ENCODE data around the gene ZXDB.
A peak's percentile ranks its signal among the peaks of the same experiment; 100 is the strongest.
"Not testable (repeated sequence)": the region's sequence is repeated elsewhere in the genome, so short reads cannot be mapped to it uniquely, and the experiment has no call there.

ZXDB gene

GRCh38 chrX:57587607-57588006, 4.2 kb upstream of the ZXDB start:
- Histone ChIP-seq H3K9me3 (replicated peaks; ENCODE audit: insufficient read depth, low read length) (no peaks in the 10 kb centered on the region), H3K36me3 (replicated peaks; ENCODE audit: insufficient read depth, low read length) (no peaks in the 10 kb centered on the region), H3K4me1 (ENCODE audit: low read length) (no peaks in the 10 kb centered on the region), H3K27me3 (replicated peaks; ENCODE audit: insufficient read depth, low read length) (no peaks in the 10 kb centered on the region), H4K20me1 (ENCODE audit: insufficient read depth, low read length) (no peaks in the 10 kb centered on the region), H3K79me2 (ENCODE audit: low read length) (no peaks in the 10 kb centered on the region), H3K27ac (ENCODE audit: low read length) (no peak overlapping the region), H3K4me3 (ENCODE audit: low read length) (no peak overlapping the region), H3K9ac (ENCODE audit: low read length) (no peak overlapping the region), H2AFZ (ENCODE audit: low read length) (no peak overlapping the region), H3K4me2 (ENCODE audit: low read depth, low read length) (no peak overlapping the region), H3F3A (ENCODE audit: insufficient read depth, low read length) (no peaks in the 10 kb centered on the region), H3K9me2 (replicated peaks; ENCODE audit: insufficient read depth, low read length) (no peaks in the 10 kb centered on the region)
- TF ChIP-seq EZH2 (optimal IDR thresholded peaks at IDR 0.05; ENCODE audit: low read depth, low read length): no peak
- no peak for TF ChIP-seq EZH2phosphoT487 (IDR thresholded peaks at IDR 0.05; ENCODE audit: low read length)
- DNase-seq: no peak

GRCh38 chrX:57592160-57592893, 516 bp downstream of the ZXDB start:
- not testable (repeated sequence) for H3F3A ChIP-seq (ENCODE audit: insufficient read depth, low read length); H3K4me1 ChIP-seq (ENCODE audit: low read length); H3K36me3 ChIP-seq (replicated peaks; ENCODE audit: insufficient read depth, low read length); H3K9me2 ChIP-seq (replicated peaks; ENCODE audit: insufficient read depth, low read length); H2AFZ ChIP-seq (ENCODE audit: low read length); H3K79me2 ChIP-seq (ENCODE audit: low read length); H3K4me2 ChIP-seq (ENCODE audit: low read depth, low read length); H3K27ac ChIP-seq (ENCODE audit: low read length); H3K9ac ChIP-seq (ENCODE audit: low read length); H4K20me1 ChIP-seq (ENCODE audit: insufficient read depth, low read length); H3K27me3 ChIP-seq (replicated peaks; ENCODE audit: insufficient read depth, low read length); H3K9me3 ChIP-seq (replicated peaks; ENCODE audit: insufficient read depth, low read length)
- peak; percentile 15 for DNase-seq
- H3K4me3 ChIP-seq (ENCODE audit: low read length): peak overlapping the region; percentile 20; the same call in 1 of the 2 replicates

- not testable (repeated sequence) for H3K27ac ChIP-seq (ENCODE audit: low read length); H3K36me3 ChIP-seq (replicated peaks; ENCODE audit: insufficient read depth, low read length); H4K20me1 ChIP-seq (ENCODE audit: insufficient read depth, low read length); DNase-seq; H3K4me2 ChIP-seq (ENCODE audit: low read depth, low read length); H3K4me1 ChIP-seq (ENCODE audit: low read length); H3K27me3 ChIP-seq (replicated peaks; ENCODE audit: insufficient read depth, low read length); H3K9me2 ChIP-seq (replicated peaks; ENCODE audit: insufficient read depth, low read length); H2AFZ ChIP-seq (ENCODE audit: low read length); H3K4me3 ChIP-seq (ENCODE audit: low read length); H3F3A ChIP-seq (ENCODE audit: insufficient read depth, low read length); H3K9ac ChIP-seq (ENCODE audit: low read length); H3K9me3 ChIP-seq (replicated peaks; ENCODE audit: insufficient read depth, low read length); H3K79me2 ChIP-seq (ENCODE audit: low read length)
These were observed 1.0 kb downstream of the ZXDB start for GRCh38 chrX:57592894-57593215.

GRCh38 chrX:57595381-57595811, 3.6 kb downstream of the ZXDB start:
- H3K9ac ChIP-seq (ENCODE audit: low read length): no peak overlapping the region
- no peak overlapping the region for H3K4me3 ChIP-seq (ENCODE audit: low read length)
- H3K9me2 ChIP-seq (replicated peaks; ENCODE audit: insufficient read depth, low read length): no peaks in the 10 kb centered on the region
- H3K4me2 ChIP-seq (ENCODE audit: low read depth, low read length): no peak overlapping the region
- no peaks in the 10 kb centered on the region for H3K79me2 ChIP-seq (ENCODE audit: low read length)
- H3K9me3 ChIP-seq (replicated peaks; ENCODE audit: insufficient read depth, low read length): no peaks in the 10 kb centered on the region
- H3K27me3 ChIP-seq (replicated peaks; ENCODE audit: insufficient read depth, low read length): no peaks in the 10 kb centered on the region
- no peak overlapping the region for H2AFZ ChIP-seq (ENCODE audit: low read length)
- H4K20me1 ChIP-seq (ENCODE audit: insufficient read depth, low read length): no peaks in the 10 kb centered on the region
- no peak overlapping the region for H3K27ac ChIP-seq (ENCODE audit: low read length)
- H3K36me3 ChIP-seq (replicated peaks; ENCODE audit: insufficient read depth, low read length): no peaks in the 10 kb centered on the region
- no peaks in the 10 kb centered on the region for H3K4me1 ChIP-seq (ENCODE audit: low read length)
- no peaks in the 10 kb centered on the region for H3F3A ChIP-seq (ENCODE audit: insufficient read depth, low read length)
- no peak for DNase-seq
- TF ChIP-seq EZH2phosphoT487 (IDR thresholded peaks at IDR 0.05; ENCODE audit: low read length) (no peak), EZH2 (optimal IDR thresholded peaks at IDR 0.05; ENCODE audit: low read depth, low read length) (no peak), CTCF (IDR thresholded peaks at IDR 0.05; ENCODE audit: low read length) (no peak)

- H3K4me2 ChIP-seq (ENCODE audit: low read depth, low read length): no peak overlapping the region
- DNase-seq: no peak
- H3K4me1 ChIP-seq (ENCODE audit: low read length): no peaks in the 10 kb centered on the region
- no peak overlapping the region for H3K4me3 ChIP-seq (ENCODE audit: low read length)
- H3K9ac ChIP-seq (ENCODE audit: low read length): no peak overlapping the region
- H3K9me3 ChIP-seq (replicated peaks; ENCODE audit: insufficient read depth, low read length): no peaks in the 10 kb centered on the region
- no peak overlapping the region for H2AFZ ChIP-seq (ENCODE audit: low read length)
- H3K79me2 ChIP-seq (ENCODE audit: low read length): no peaks in the 10 kb centered on the region
- no peaks in the 10 kb centered on the region for H3K9me2 ChIP-seq (replicated peaks; ENCODE audit: insufficient read depth, low read length)
- H3K27me3 ChIP-seq (replicated peaks; ENCODE audit: insufficient read depth, low read length): no peaks in the 10 kb centered on the region
- H3F3A ChIP-seq (ENCODE audit: insufficient read depth, low read length): no peaks in the 10 kb centered on the region
- H4K20me1 ChIP-seq (ENCODE audit: insufficient read depth, low read length): no peaks in the 10 kb centered on the region
- no peaks in the 10 kb centered on the region for H3K36me3 ChIP-seq (replicated peaks; ENCODE audit: insufficient read depth, low read length)
- TF ChIP-seq EZH2phosphoT487 (IDR thresholded peaks at IDR 0.05; ENCODE audit: low read length) (no peak), EZH2 (optimal IDR thresholded peaks at IDR 0.05; ENCODE audit: low read depth, low read length) (no peak), CTCF (IDR thresholded peaks at IDR 0.05; ENCODE audit: low read length) (no peak)
- H3K27ac ChIP-seq (ENCODE audit: low read length): no peak overlapping the region
These were observed 4.3 kb downstream of the ZXDB start for GRCh38 chrX:57596109-57596508.

Measured in MM.1S (cell line).